HEK293 (cell line): Measurements from ENCODE around the gene UBE2E1.

Experiments
- CTCF ChIA-PET: fragments of 350-600 bp; formaldehyde crosslinking; extraction: SDS; loops from one replicate; lab custom pipeline; 2021; ENCODE audit warnings: antibody characterized with exemption; lab: Yijun Ruan, JAX
- POLR2A ChIA-PET: fragments of 300-600 bp; formaldehyde crosslinking; extraction: SDS; loops from one replicate; lab custom pipeline; 2020; ENCODE audit warnings: antibody characterized with exemption, inconsistent platforms; lab: Yijun Ruan, JAX
- H3K27ac ChIP-seq: fragments of 200-500 bp; sonication (Bioruptor generic); 2 replicates; pipeline ENCODE4 v1.5.1; 2014; ENCODE audit warnings: low read depth, low read length, control low read depth, inconsistent platforms; ENCODE audit errors: extremely low read depth
- H3K36me3 ChIP-seq, 2 experiments: fragments of 200-500 bp in 1 of 2; sonication (Bioruptor generic) in 1 of 2; 1 replicate in 1 of 2; 2 replicates in 1 of 2; pipeline ENCODE4 v1.5.1; 2014 to 2017; ENCODE audit warnings: inconsistent platforms in 2 of 2, low read length in 2 of 2; ENCODE audit not compliant: control insufficient read depth in 2 of 2, insufficient read depth in 1 of 2
- H3K4me1 ChIP-seq: fragments of 200-500 bp; sonication (Bioruptor generic); 2 replicates; pipeline ENCODE4 v1.5.1; 2014; ENCODE audit warnings: mild to moderate bottlenecking, low read length, inconsistent platforms; ENCODE audit not compliant: control insufficient read depth, insufficient read depth
- H3K4me3 ChIP-seq: 2 replicates; pipeline ENCODE4 v1.5.1; 2011; ENCODE audit warnings: low read depth, mild to moderate bottlenecking, control low read depth, low read length, moderate library complexity
- H3K9me3 ChIP-seq: fragments of 200-500 bp; sonication (Bioruptor generic); 2 replicates; pipeline ENCODE4 v1.5.1; 2014; ENCODE audit warnings: low read depth, low read length, inconsistent platforms; ENCODE audit not compliant: control insufficient read depth, insufficient read depth
- BCL11A ChIP-seq: fragments of 450-650 bp; formaldehyde crosslinking; IDR thresholded peaks from 2 replicates; pipeline ENCODE4 v1.5.1; 2016; ENCODE audit warnings: low read depth, missing biosample characterization, missing genetic modification characterization
- GLI4 ChIP-seq: fragments of 450-650 bp; formaldehyde crosslinking; IDR thresholded peaks from 2 replicates; pipeline ENCODE4 v1.5.1; 2016; ENCODE audit warnings: missing biosample characterization, missing genetic modification characterization
- PRDM1 ChIP-seq: fragments of 450-650 bp; formaldehyde crosslinking; IDR thresholded peaks from 2 replicates; pipeline ENCODE4; 2016; ENCODE audit warnings: missing biosample characterization, missing genetic modification characterization
- SP3 ChIP-seq: fragments of 450-650 bp; formaldehyde crosslinking; IDR thresholded peaks from 2 replicates; pipeline ENCODE4 v1.5.1; 2016; ENCODE audit warnings: missing biosample characterization, missing genetic modification characterization
- TCF7L2 ChIP-seq: IDR thresholded peaks from 2 replicates; pipeline ENCODE4 v1.6.1; 2011; ENCODE audit warnings: low read depth, mild to moderate bottlenecking, inconsistent platforms, low read length, moderate library complexity, borderline replicate concordance
- YY2 ChIP-seq: fragments of 450-650 bp; formaldehyde crosslinking; IDR thresholded peaks from 2 replicates; pipeline ENCODE4 v1.5.1; 2016; ENCODE audit warnings: missing biosample characterization, missing genetic modification characterization
- ZFP37 ChIP-seq: fragments of 450-650 bp; formaldehyde crosslinking; IDR thresholded peaks from 2 replicates; pipeline ENCODE4 v1.5.1; 2016; ENCODE audit warnings: missing biosample characterization, missing genetic modification characterization
- ZNF140 ChIP-seq: fragments of 450-650 bp; formaldehyde crosslinking; IDR thresholded peaks from 2 replicates; pipeline ENCODE4 v1.5.1; 2016; ENCODE audit warnings: missing biosample characterization, missing genetic modification characterization
- ZNF146 ChIP-seq: fragments of 450-650 bp; formaldehyde crosslinking; IDR thresholded peaks from 2 replicates; pipeline ENCODE4 v1.5.1; 2016; ENCODE audit warnings: missing biosample characterization, missing genetic modification characterization
- ZNF16 ChIP-seq: fragments of 450-650 bp; formaldehyde crosslinking; IDR thresholded peaks from 2 replicates; pipeline ENCODE4 v1.5.1; 2016; ENCODE audit warnings: low read depth, missing biosample characterization, missing genetic modification characterization
- ZNF202 ChIP-seq: fragments of 450-650 bp; formaldehyde crosslinking; IDR thresholded peaks from 2 replicates; pipeline ENCODE4 v1.5.1; 2016; ENCODE audit warnings: missing biosample characterization, missing genetic modification characterization, borderline replicate concordance
- ZNF248 ChIP-seq: fragments of 450-650 bp; formaldehyde crosslinking; IDR thresholded peaks from 2 replicates; pipeline ENCODE4 v1.5.1; 2017; ENCODE audit warnings: missing biosample characterization, missing genetic modification characterization
- ZNF311 ChIP-seq: fragments of 450-650 bp; formaldehyde crosslinking; IDR thresholded peaks from 2 replicates; pipeline ENCODE4 v1.5.1; 2017; ENCODE audit warnings: missing biosample characterization, missing genetic modification characterization, borderline replicate concordance
- ZNF354C ChIP-seq: fragments of 450-650 bp; formaldehyde crosslinking; IDR thresholded peaks from 2 replicates; pipeline ENCODE4 v1.5.1; 2016; ENCODE audit warnings: missing biosample characterization, missing genetic modification characterization, low read depth, borderline replicate concordance
- ZNF473 ChIP-seq: fragments of 450-650 bp; formaldehyde crosslinking; IDR thresholded peaks from 2 replicates; pipeline ENCODE4 v1.5.1; 2017; ENCODE audit warnings: missing biosample characterization, missing genetic modification characterization
- ZNF596 ChIP-seq: fragments of 450-650 bp; IDR thresholded peaks from 2 replicates; pipeline ENCODE4 v1.5.0; 2018; ENCODE audit warnings: missing biosample characterization, mild to moderate bottlenecking, missing genetic modification characterization, moderate library complexity
- ZNF621 ChIP-seq: fragments of 450-650 bp; formaldehyde crosslinking; IDR thresholded peaks from 2 replicates; pipeline ENCODE4 v1.5.1; 2017; ENCODE audit warnings: missing biosample characterization, missing genetic modification characterization
- ZNF624 ChIP-seq: fragments of 450-650 bp; formaldehyde crosslinking; IDR thresholded peaks from 2 replicates; pipeline ENCODE4 v1.5.1; 2017; ENCODE audit warnings: missing biosample characterization, missing genetic modification characterization
- ZNF626 ChIP-seq: fragments of 450-650 bp; sonication (Bioruptor Pico); formaldehyde crosslinking; IDR thresholded peaks from 2 replicates; pipeline ENCODE4 v1.5.1; 2018; ENCODE audit warnings: missing biosample characterization, missing genetic modification characterization, inconsistent platforms
- TF ChIP-seq, protein P1 (sequence below): fragments of 450-650 bp; formaldehyde crosslinking; IDR thresholded peaks from 2 replicates; pipeline ENCODE4 v1.5.1; 2017; ENCODE audit warnings: missing biosample characterization, mild to moderate bottlenecking, missing genetic modification characterization, moderate library complexity
- TF ChIP-seq, protein P2 (sequence below): fragments of 450-650 bp; formaldehyde crosslinking; IDR thresholded peaks from 2 replicates; pipeline ENCODE4 v1.5.1; 2016; ENCODE audit warnings: missing biosample characterization, missing genetic modification characterization
- TF ChIP-seq, protein P3 (sequence below): fragments of 450-650 bp; formaldehyde crosslinking; IDR thresholded peaks from 2 replicates; pipeline ENCODE4 v1.5.1; 2016; ENCODE audit warnings: missing biosample characterization, missing genetic modification characterization, low read depth
- TF ChIP-seq, protein P4 (sequence below): fragments of 450-650 bp; formaldehyde crosslinking; IDR thresholded peaks from 2 replicates; pipeline ENCODE4 v1.5.1; 2016; ENCODE audit warnings: missing biosample characterization, missing genetic modification characterization

UBE2E1 gene

DNA sequence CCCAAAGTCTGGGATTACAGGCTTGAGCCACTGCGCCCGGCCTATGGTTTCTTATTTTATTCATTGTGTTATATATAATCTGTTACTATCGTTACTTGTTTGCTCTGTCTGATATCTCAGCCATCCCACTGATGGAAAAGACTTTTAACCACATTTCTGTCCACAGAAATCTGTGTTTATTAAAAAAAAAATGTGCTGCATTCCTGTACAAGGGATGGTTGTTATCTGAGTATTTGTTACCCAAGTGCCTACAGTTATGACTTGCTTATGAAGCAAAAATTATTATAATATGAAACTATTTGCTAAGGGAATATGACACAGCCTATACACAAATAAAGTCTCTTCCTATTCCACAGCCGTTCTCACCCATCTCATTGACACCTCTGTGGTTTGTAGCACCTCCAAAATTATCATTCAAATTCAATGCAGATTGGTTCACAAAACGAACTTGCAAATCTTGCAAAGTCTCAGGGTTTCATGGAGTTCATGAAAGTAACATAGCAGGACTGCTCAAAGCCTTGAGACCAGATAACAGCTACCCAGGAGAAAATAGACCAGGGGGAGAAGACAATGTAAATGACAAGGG lies 47.4 kb upstream of the UBE2E1 start (continued):
- TF ChIP-seq ZNF140 (tag by site-specific recombination) = no peak
- no peak for TF ChIP-seq ZNF596 (tag by site-specific recombination)
- TF ChIP-seq ZNF624 (tag by site-specific recombination) = no peak
- TF ChIP-seq TCF7L2 = no peak

DNA sequence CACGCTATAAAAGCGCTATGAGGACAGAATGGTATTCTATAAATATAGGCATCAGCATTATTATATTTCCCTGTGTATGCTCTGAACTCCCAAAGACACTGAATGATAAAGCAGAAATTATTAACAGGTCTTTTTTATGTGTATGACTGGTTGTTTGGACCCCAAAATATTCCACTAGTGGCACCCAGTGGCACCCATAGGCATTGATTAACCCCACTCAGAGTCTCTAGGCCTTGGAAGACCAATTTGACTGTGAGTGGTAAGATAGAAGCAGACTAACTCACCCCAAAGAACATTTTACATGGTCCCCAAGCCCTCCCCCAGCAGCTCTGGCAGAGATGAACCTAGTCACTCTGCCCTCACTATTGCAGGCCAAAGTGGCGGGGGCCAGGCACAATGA lies 45.4 kb upstream of the UBE2E1 start:
- no peak for TF ChIP-seq ZNF248 (tag by site-specific recombination)
- TF ChIP-seq ZFP37 = no peak
- no peak for TF ChIP-seq PRDM1 (tag by site-specific recombination)
- TF ChIP-seq YY2 (tag by site-specific recombination) = no peak
- TF ChIP-seq ZNF16 = no peak
- TF ChIP-seq ZNF311 (tag by site-specific recombination) = no peak
- TF ChIP-seq ZNF621 (tag by site-specific recombination) = no peak
- TF ChIP-seq ZNF146 (tag by site-specific recombination) = no peak
- TF ChIP-seq ZNF354C (tag by site-specific recombination) = no peak
- TF ChIP-seq, protein P1, sequence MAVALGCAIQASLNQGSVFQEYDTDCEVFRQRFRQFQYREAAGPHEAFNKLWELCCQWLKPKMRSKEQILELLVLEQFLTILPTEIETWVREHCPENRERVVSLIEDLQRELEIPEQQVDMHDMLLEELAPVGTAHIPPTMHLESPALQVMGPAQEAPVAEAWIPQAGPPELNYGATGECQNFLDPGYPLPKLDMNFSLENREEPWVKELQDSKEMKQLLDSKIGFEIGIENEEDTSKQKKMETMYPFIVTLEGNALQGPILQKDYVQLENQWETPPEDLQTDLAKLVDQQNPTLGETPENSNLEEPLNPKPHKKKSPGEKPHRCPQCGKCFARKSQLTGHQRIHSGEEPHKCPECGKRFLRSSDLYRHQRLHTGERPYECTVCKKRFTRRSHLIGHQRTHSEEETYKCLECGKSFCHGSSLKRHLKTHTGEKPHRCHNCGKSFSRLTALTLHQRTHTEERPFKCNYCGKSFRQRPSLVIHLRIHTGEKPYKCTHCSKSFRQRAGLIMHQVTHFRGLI (tag by site-specific recombination) = no peak
- Histone ChIP-seq H3K4me3 (no peak overlapping the region), H3K36me3 (no peaks in the 10 kb centered on the region), H3K4me1 (no peaks in the 10 kb centered on the region), H3K9me3 (no peaks in the 10 kb centered on the region), H3K27ac (no peak overlapping the region)
- CTCF ChIA-PET = interaction anchor here (0.5 to 1.8 kb wide), 4 partner anchors 9 to 419 kb away, joined by 3 to 7 read pairs (median 4); no protein-coding TSS in a partner anchor
- POLR2A ChIA-PET = no interaction called here

DNA sequence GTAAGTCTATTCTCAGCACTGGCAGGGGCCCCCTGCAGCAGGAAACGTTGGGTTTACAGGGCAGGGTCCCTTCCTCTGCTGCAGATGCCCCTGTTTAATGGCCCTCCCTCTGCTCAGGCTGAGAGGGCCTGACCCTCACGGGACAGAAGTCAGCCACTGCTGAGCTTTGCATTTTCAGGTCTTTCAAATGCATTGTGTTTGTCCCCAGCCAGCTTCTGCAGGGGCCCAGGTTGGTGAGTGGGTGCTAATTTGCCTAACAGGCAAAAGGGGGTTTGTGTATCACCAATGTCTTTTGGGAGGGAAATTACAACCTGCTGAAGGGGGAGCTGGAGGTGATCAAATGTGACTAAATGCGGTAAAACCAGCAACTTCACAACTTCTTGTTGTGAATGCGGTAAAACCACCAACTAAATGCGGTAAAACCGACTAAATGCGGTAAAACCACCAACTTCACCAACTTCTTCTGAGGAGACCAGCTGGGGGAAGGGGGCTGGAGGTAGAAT lies 44.8 kb upstream of the UBE2E1 start:
- CTCF ChIA-PET = interaction anchor here (0.6 to 1.9 kb wide), 8 partner anchors 10 to 112 kb away, joined by 3 to 7 read pairs (median 4); no protein-coding TSS in a partner anchor
- POLR2A ChIA-PET = no interaction called here

More for the DNA sequence above, 44.8 kb upstream of the UBE2E1 start:
- no peak for TF ChIP-seq GLI4 (tag by site-specific recombination)
- no peak for TF ChIP-seq SP3 (tag by site-specific recombination)
- no peak for TF ChIP-seq ZNF202 (tag by site-specific recombination)
- TF ChIP-seq, protein P2, sequence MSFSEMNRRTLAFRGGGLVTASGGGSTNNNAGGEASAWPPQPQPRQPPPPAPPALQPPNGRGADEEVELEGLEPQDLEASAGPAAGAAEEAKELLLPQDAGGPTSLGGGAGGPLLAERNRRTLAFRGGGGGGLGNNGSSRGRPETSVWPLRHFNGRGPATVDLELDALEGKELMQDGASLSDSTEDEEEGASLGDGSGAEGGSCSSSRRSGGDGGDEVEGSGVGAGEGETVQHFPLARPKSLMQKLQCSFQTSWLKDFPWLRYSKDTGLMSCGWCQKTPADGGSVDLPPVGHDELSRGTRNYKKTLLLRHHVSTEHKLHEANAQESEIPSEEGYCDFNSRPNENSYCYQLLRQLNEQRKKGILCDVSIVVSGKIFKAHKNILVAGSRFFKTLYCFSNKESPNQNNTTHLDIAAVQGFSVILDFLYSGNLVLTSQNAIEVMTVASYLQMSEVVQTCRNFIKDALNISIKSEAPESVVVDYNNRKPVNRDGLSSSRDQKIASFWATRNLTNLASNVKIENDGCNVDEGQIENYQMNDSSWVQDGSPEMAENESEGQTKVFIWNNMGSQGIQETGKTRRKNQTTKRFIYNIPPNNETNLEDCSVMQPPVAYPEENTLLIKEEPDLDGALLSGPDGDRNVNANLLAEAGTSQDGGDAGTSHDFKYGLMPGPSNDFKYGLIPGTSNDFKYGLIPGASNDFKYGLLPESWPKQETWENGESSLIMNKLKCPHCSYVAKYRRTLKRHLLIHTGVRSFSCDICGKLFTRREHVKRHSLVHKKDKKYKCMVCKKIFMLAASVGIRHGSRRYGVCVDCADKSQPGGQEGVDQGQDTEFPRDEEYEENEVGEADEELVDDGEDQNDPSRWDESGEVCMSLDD (tag by site-specific recombination) = no peak
- no peak for TF ChIP-seq BCL11A
- no peak for TF ChIP-seq ZNF626 (tag by site-specific recombination)
- TF ChIP-seq, protein P3, sequence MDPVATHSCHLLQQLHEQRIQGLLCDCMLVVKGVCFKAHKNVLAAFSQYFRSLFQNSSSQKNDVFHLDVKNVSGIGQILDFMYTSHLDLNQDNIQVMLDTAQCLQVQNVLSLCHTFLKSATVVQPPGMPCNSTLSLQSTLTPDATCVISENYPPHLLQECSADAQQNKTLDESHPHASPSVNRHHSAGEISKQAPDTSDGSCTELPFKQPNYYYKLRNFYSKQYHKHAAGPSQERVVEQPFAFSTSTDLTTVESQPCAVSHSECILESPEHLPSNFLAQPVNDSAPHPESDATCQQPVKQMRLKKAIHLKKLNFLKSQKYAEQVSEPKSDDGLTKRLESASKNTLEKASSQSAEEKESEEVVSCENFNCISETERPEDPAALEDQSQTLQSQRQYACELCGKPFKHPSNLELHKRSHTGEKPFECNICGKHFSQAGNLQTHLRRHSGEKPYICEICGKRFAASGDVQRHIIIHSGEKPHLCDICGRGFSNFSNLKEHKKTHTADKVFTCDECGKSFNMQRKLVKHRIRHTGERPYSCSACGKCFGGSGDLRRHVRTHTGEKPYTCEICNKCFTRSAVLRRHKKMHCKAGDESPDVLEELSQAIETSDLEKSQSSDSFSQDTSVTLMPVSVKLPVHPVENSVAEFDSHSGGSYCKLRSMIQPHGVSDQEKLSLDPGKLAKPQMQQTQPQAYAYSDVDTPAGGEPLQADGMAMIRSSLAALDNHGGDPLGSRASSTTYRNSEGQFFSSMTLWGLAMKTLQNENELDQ (tag by site-specific recombination) = no peak
- TF ChIP-seq, protein P4, sequence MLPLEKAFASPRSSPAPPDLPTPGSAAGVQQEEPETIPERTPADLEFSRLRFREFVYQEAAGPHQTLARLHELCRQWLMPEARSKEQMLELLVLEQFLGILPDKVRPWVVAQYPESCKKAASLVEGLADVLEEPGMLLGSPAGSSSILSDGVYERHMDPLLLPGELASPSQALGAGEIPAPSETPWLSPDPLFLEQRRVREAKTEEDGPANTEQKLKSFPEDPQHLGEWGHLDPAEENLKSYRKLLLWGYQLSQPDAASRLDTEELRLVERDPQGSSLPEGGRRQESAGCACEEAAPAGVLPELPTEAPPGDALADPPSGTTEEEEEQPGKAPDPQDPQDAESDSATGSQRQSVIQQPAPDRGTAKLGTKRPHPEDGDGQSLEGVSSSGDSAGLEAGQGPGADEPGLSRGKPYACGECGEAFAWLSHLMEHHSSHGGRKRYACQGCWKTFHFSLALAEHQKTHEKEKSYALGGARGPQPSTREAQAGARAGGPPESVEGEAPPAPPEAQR = no peak
- TF ChIP-seq ZNF248 (tag by site-specific recombination) = no peak
- TF ChIP-seq ZNF473 = no peak
- Histone ChIP-seq H3K9me3 (no peaks in the 10 kb centered on the region), H3K36me3 (no peaks in the 10 kb centered on the region), H3K4me3 (no peak overlapping the region), H3K27ac (no peak overlapping the region), H3K4me1 (no peaks in the 10 kb centered on the region)
